Retinal pigment epithelial cell (primary cell): ENCODE data around the gene CDYL2.

Experiments
- DNase-seq: peaks from one replicate; pipeline ENCODE4 v3.0.0-alpha.2; 2010; ENCODE audit warnings: low read depth
- H3K4me3 ChIP-seq: 2 replicates; pipeline ENCODE4 v1.5.1; 2011; ENCODE audit warnings: mild to moderate bottlenecking, low read length, control low read depth, moderate library complexity
- CTCF ChIP-seq: conservative IDR thresholded peaks from 2 replicates; pipeline ENCODE4 v1.5.1; 2011; ENCODE audit warnings: low read depth, low read length, control low read depth, inconsistent platforms

The CDYL2 gene

GRCh38 chr16:80680046-80680445 lies 124.4 kb downstream of the CDYL2 start:
- DNase-seq = no peak
- TF ChIP-seq CTCF = no peak
- H3K4me3 ChIP-seq = no peak overlapping the region

- DNase-seq = no peak
- TF ChIP-seq CTCF = no peak
Measured at GRCh38 chr16:80674884-80675283, 129.5 kb downstream of the CDYL2 start.

GRCh38 chr16:80672379-80672778 lies 132.0 kb downstream of the CDYL2 start:
- TF ChIP-seq CTCF = no peak
- DNase-seq = no peak
- no peak overlapping the region for H3K4me3 ChIP-seq

More at GRCh38 chr16:80674884-80675283, 129.5 kb downstream of the CDYL2 start:
- H3K4me3 ChIP-seq = no peak overlapping the region

GRCh38 chr16:80671281-80671849 lies 133.0 kb downstream of the CDYL2 start:
- no peak for DNase-seq
- no peak overlapping the region for H3K4me3 ChIP-seq
- no peak for TF ChIP-seq CTCF

GRCh38 chr16:80670170-80670865 lies 134.1 kb downstream of the CDYL2 start:
- TF ChIP-seq CTCF = no peak
- H3K4me3 ChIP-seq = no peak overlapping the region
- no peak for DNase-seq

GRCh38 chr16:80669673-80670072 lies 134.7 kb downstream of the CDYL2 start:
- H3K4me3 ChIP-seq = no peak overlapping the region
- TF ChIP-seq CTCF = no peak
- DNase-seq = no peak

GRCh38 chr16:80667925-80668324 lies 136.5 kb downstream of the CDYL2 start:
- DNase-seq = no peak
- TF ChIP-seq CTCF = no peak
- no peak overlapping the region for H3K4me3 ChIP-seq
